Hepatocyte (in vitro differentiated cells): Measurements from ENCODE around the gene RBM15B. TPM values are rescaled to one million over a fixed set of nuclear protein-coding genes. Genes with fewer than 3 reads are reported as not detected.
A peak's percentile ranks its signal among the peaks of the same experiment; 100 is the strongest.
"Not testable (repeated sequence)": the region's sequence is repeated elsewhere in the genome, so short reads cannot be mapped to it uniquely, and the experiment has no call there.

Source experiments
- DNase-seq: peaks from one replicate; pipeline ENCODE4 v3.0.0-alpha.2; 2016; ENCODE audit warnings: low spot score
- H2AFZ ChIP-seq: fragments of 200-600 bp; sonication (generic); 2 replicates; pipeline ENCODE4 v1.6.0; 2016; ENCODE audit warnings: antibody characterized with exemption, mild to moderate bottlenecking
- H3K27ac ChIP-seq: fragments of 200-600 bp; sonication (generic); 2 replicates; pipeline ENCODE4 v1.5.1; 2016; ENCODE audit warnings: mild to moderate bottlenecking
- H3K27me3 ChIP-seq: fragments of 200-600 bp; sonication (generic); 2 replicates; pipeline ENCODE4 v1.6.1; 2016
- H3K36me3 ChIP-seq: fragments of 200-600 bp; sonication (generic); replicated peaks from 2 replicates; pipeline ENCODE4 v1.5.1; 2016; ENCODE audit warnings: low read depth; ENCODE audit not compliant: insufficient read depth
- H3K4me1 ChIP-seq: fragments of 200-600 bp; sonication (generic); 2 replicates; pipeline ENCODE4 v1.5.1; 2016; ENCODE audit warnings: mild to moderate bottlenecking, moderate library complexity; ENCODE audit not compliant: insufficient read depth
- H3K4me2 ChIP-seq: fragments of 200-600 bp; sonication (generic); 2 replicates; pipeline ENCODE4 v1.6.0; 2016
- H3K4me3 ChIP-seq: fragments of 200-600 bp; sonication (generic); 2 replicates; pipeline ENCODE4 v1.5.1; 2016; ENCODE audit warnings: mild to moderate bottlenecking
- H3K79me2 ChIP-seq: fragments of 200-600 bp; sonication (generic); 2 replicates; pipeline ENCODE4 v1.6.0; 2017; ENCODE audit warnings: mild to moderate bottlenecking
- H3K9me2 ChIP-seq: fragments of 200-600 bp; sonication (generic); replicated peaks from 2 replicates; pipeline ENCODE4 v1.6.0; 2017; ENCODE audit warnings: mild to moderate bottlenecking; ENCODE audit not compliant: insufficient read depth
- H3K9me3 ChIP-seq: fragments of 200-600 bp; sonication (generic); 2 replicates; pipeline ENCODE4 v1.5.1; 2016; ENCODE audit warnings: low read depth, mild to moderate bottlenecking
- H4K20me1 ChIP-seq: fragments of 200-600 bp; sonication (generic); 2 replicates; pipeline ENCODE4 v1.6.0; 2016; ENCODE audit warnings: mild to moderate bottlenecking; ENCODE audit not compliant: insufficient read depth, poor library complexity, severe bottlenecking
- CTCF ChIP-seq: fragments of 200-600 bp; sonication (generic); IDR thresholded peaks from 2 replicates; pipeline ENCODE4 v1.5.1; 2016; ENCODE audit warnings: antibody characterized with exemption, mild to moderate bottlenecking; ENCODE audit not compliant: poor library complexity
- EZH2 ChIP-seq: fragments of 200-600 bp; sonication (generic); IDR thresholded peaks from 2 replicates; pipeline ENCODE4 v1.6.1; 2016; ENCODE audit warnings: antibody characterized with exemption, mild to moderate bottlenecking, borderline replicate concordance
- EZH2phosphoT487 ChIP-seq: fragments of 200-600 bp; sonication (generic); IDR thresholded peaks from one replicate; pipeline ENCODE4 v1.6.1; 2018; ENCODE audit warnings: antibody characterized with exemption, mild to moderate bottlenecking, low read depth, moderate library complexity; ENCODE audit not compliant: unreplicated experiment, severe bottlenecking
- WGBS: methylation state at CpG from one replicate; pipeline ENCODE4 v1.1.6; 2016; ENCODE audit warnings: low lambda C conversion rate; ENCODE audit errors: missing lambda C conversion rate; 5-methylcytosine and 5-hydroxymethylcytosine counted together
- polyA plus RNA-seq: library from polyadenylated mRNA; unstranded; fragments of >200 nt; fragmentation: Nextera tagmentation; extraction: Ambion mirVana; gene quantifications from 2 replicates; pipeline ENCODE4 v1.2.1, GENCODE V29; 2016
- total RNA-seq: library from RNA; depleted of rRNA; stranded (reverse); fragments of >200 nt; gene quantifications from 2 replicates; pipeline ENCODE4 v1.2.3, GENCODE V29; 2014

Gene RBM15B
- total and polyA plus RNA-seq, 2 experiments from 2014 or later = 31.0 to 33.3 TPM

DNA sequence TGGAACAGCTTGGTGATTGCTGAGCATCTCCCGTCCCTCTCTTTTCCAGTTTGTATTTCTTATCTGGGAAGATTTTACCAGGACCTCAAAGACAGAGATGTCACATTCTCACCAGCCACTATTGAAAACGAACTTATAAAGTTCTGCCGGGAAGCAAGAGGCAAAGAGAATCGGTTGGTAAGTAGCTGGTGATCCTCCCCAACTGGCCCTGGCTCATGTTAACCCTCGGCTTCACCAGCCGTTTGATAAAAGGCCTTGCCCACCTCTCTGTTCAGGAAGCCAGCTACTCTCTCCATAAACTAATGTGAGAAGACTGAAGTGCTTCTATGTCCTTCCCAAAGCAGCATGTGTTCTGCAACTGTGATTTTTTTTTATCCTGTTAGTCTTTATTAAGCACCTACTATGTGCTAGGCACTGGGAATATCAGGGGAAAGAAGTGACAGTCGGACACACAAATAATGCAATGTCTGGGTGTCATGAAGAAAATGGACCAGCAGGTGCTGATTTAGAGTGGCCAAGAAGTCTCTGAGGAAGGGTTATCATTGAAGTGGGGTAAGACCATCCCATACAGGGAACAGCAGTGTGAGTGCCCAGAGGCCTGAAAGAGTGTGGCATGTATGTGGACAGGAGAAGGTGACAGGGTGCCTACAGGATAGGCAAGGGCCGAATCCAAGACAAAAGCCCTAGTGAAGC is 4.8 kb upstream of the RBM15B start:
- no peaks in the 10 kb centered on the region for H3K27me3 ChIP-seq
- peak overlapping the region; percentile 51 for H3K27ac ChIP-seq
- WGBS = 34% methylated on average over 8 of the region's 8 CpGs
- H3K4me3 ChIP-seq = peak overlapping the region; percentile 47
- no peak overlapping the region for H2AFZ ChIP-seq
- peak overlapping the region; percentile 85 for H3K4me2 ChIP-seq
- no peak for DNase-seq
- H4K20me1 ChIP-seq = peaks cover 23% of the 10 kb centered on the region
- TF ChIP-seq EZH2phosphoT487 = no peak
- TF ChIP-seq EZH2 = no peak
- no peak for TF ChIP-seq CTCF
- no peaks in the 10 kb centered on the region for H3K9me3 ChIP-seq
- peaks cover 56% of the 10 kb centered on the region for H3K79me2 ChIP-seq
- H3K9me2 ChIP-seq = no peaks in the 10 kb centered on the region
- H3K36me3 ChIP-seq = no peaks in the 10 kb centered on the region
- H3K4me1 ChIP-seq = peaks cover 42% of the 10 kb centered on the region

GRCh38 chr3:51386852-51387229 is 4.2 kb upstream of the RBM15B start:
- Histone ChIP-seq H4K20me1 (peaks cover 25% of the 10 kb centered on the region), H3K27me3 (no peaks in the 10 kb centered on the region), H3K4me1 (peaks cover 42% of the 10 kb centered on the region), H3K4me2 (peak overlapping the region; percentile 85), H3K9me3 (no peaks in the 10 kb centered on the region), H3K27ac (peak overlapping the region; percentile 49), H3K4me3 (no peak overlapping the region), H3K79me2 (peaks cover 59% of the 10 kb centered on the region), H3K36me3 (no peaks in the 10 kb centered on the region), H2AFZ (no peak overlapping the region), H3K9me2 (no peaks in the 10 kb centered on the region)
- WGBS = 92% methylated on average over 5 of the region's 5 CpGs
- no peak for DNase-seq
- TF ChIP-seq EZH2 (no peak), CTCF (no peak), EZH2phosphoT487 (no peak)

GRCh38 chr3:51387281-51387680 is 3.8 kb upstream of the RBM15B start:
- Histone ChIP-seq H3K4me1 (peaks cover 47% of the 10 kb centered on the region), H3K27ac (peak overlapping the region; percentile 49), H3K4me2 (peak overlapping the region; percentile 85), H3K79me2 (peaks cover 63% of the 10 kb centered on the region), H4K20me1 (peaks cover 29% of the 10 kb centered on the region)
- not testable (repeated sequence) for H3K4me3 ChIP-seq, H3K27me3 ChIP-seq, H2AFZ ChIP-seq, H3K9me3 ChIP-seq, H3K9me2 ChIP-seq, DNase-seq, H3K36me3 ChIP-seq
- WGBS = 76% methylated on average over 5 of the region's 6 CpGs

GRCh38 chr3:51388286-51389029 is 2.6 kb upstream of the RBM15B start:
- Histone ChIP-seq H3K9me2 (no peaks in the 10 kb centered on the region), H3K27me3 (no peaks in the 10 kb centered on the region), H3K36me3 (peaks cover 3% of the 10 kb centered on the region), H3K4me1 (peaks cover 55% of the 10 kb centered on the region), H3K9me3 (no peaks in the 10 kb centered on the region), H2AFZ (no peak overlapping the region), H3K27ac (peak overlapping the region; percentile 61), H3K4me2 (peak overlapping the region; percentile 85), H3K4me3 (no peak overlapping the region), H3K79me2 (peaks cover 68% of the 10 kb centered on the region), H4K20me1 (peaks cover 41% of the 10 kb centered on the region)
- peak; percentile 78 for DNase-seq
- no peak for TF ChIP-seq EZH2phosphoT487
- peak; percentile 27 for TF ChIP-seq CTCF
- WGBS = 65% methylated on average over 6 of the region's 6 CpGs
